H1 (cell line): ENCODE results near the gene CREBBP. TPM values are rescaled to one million over a fixed set of nuclear protein-coding genes. Genes with fewer than 3 reads are reported as not detected.

Experiments used
- CTCF ChIA-PET: fragments of 300-600 bp; sonication (Branson Sonifier 250); formaldehyde crosslinking; loops from one replicate; lab custom pipeline; 2021; ENCODE audit not compliant: partially characterized antibody; lab: Charles Lee
- POLR2A ChIA-PET: fragments of 300-600 bp; sonication (Branson Sonifier 250); formaldehyde crosslinking; loops from one replicate; lab custom pipeline; 2021; ENCODE audit warnings: inconsistent platforms; ENCODE audit not compliant: partially characterized antibody; lab: Charles Lee
- DNase-seq, 2 experiments: peaks; one replicate each; pipeline versions ENCODE4 v3.0.0 to v3.0.0-alpha.2; 2010 to 2022; ENCODE audit warnings: low spot score in 2 of 2, low read depth in 1 of 2, mixed read lengths in 1 of 2
- FAIRE-seq: peaks from 2 replicates; lab custom pipeline; 2011; peaks lifted over from hg19 to GRCh38; lab: Jason Lieb, UNC
- H2AFZ ChIP-seq: 2 replicates; pipeline ENCODE4 v1.8.1; 2012; ENCODE audit warnings: low read length, inconsistent platforms
- H2AK5ac ChIP-seq: 2 replicates; pipeline ENCODE4 v1.6.1; 2013; ENCODE audit warnings: low read depth, low read length
- H2BK120ac ChIP-seq: replicated peaks from 2 replicates; pipeline ENCODE3; 2013; ENCODE audit warnings: low read depth, low read length, inconsistent platforms
- H2BK12ac ChIP-seq: 2 replicates; pipeline ENCODE4 v1.6.1; 2013; ENCODE audit warnings: low read depth, low read length
- H2BK15ac ChIP-seq: 2 replicates; pipeline ENCODE4 v1.6.1; 2013; ENCODE audit warnings: low read length
- H2BK20ac ChIP-seq: 2 replicates; pipeline ENCODE4 v1.6.1; 2013; ENCODE audit warnings: low read length
- H2BK5ac ChIP-seq: 2 replicates; pipeline ENCODE4 v1.6.1; 2013; ENCODE audit warnings: low read depth, low read length
- H3K14ac ChIP-seq: 2 replicates; pipeline ENCODE4 v1.6.1; 2013; ENCODE audit warnings: inconsistent platforms; ENCODE audit not compliant: insufficient read length
- H3K18ac ChIP-seq: 2 replicates; pipeline ENCODE4 v1.6.1; 2013; ENCODE audit warnings: low read length; ENCODE audit errors: extremely low read depth
- H3K23ac ChIP-seq: 2 replicates; pipeline ENCODE4 v1.6.1; 2013; ENCODE audit warnings: inconsistent platforms; ENCODE audit not compliant: insufficient read length
- H3K23me2 ChIP-seq: 2 replicates; pipeline ENCODE4 v1.6.1; 2013; ENCODE audit warnings: low read depth, low read length
- H3K27ac ChIP-seq: 2 replicates; pipeline ENCODE4 v1.6.1; 2011; ENCODE audit warnings: low read depth, low read length, inconsistent platforms
- H3K27me3 ChIP-seq, 4 experiments: replicated peaks in 1 of 4; 1 replicate in 1 of 4; 2 replicates in 3 of 4; pipeline versions ENCODE4 v1.6.1 to v1.8.1; 2011 to 2013; ENCODE audit warnings: low read length in 3 of 4, mild to moderate bottlenecking in 3 of 4, inconsistent platforms in 2 of 4, mixed read lengths in 2 of 4, moderate library complexity in 1 of 4; ENCODE audit not compliant: control insufficient read depth in 3 of 4, insufficient read depth in 3 of 4; ENCODE audit errors: extremely low read depth in 1 of 4
- H3K36me3 ChIP-seq, 4 experiments: 2 replicates each; pipeline versions ENCODE4 v1.6.1 to v1.8.1; 2011 to 2013; ENCODE audit warnings: mild to moderate bottlenecking in 4 of 4, low read length in 3 of 4, moderate library complexity in 2 of 4, control low read depth in 1 of 4, inconsistent platforms in 1 of 4; ENCODE audit not compliant: insufficient read depth in 4 of 4, control insufficient read depth in 2 of 4
- H3K4ac ChIP-seq: replicated peaks from 2 replicates; pipeline ENCODE3; 2013; ENCODE audit warnings: low read length, low read depth, mixed read lengths, inconsistent platforms; ENCODE audit not compliant: insufficient read length
- H3K4me1 ChIP-seq, 4 experiments: replicated peaks in 1 of 4; 1 replicate in 1 of 4; 2 replicates in 3 of 4; pipeline versions ENCODE4 v1.6.1 to v1.8.1; 2011 to 2013; ENCODE audit warnings: low read length in 3 of 4, inconsistent platforms in 2 of 4, mixed read lengths in 1 of 4; ENCODE audit not compliant: insufficient read depth in 4 of 4, control insufficient read depth in 3 of 4
- H3K4me2 ChIP-seq, 2 experiments: 2 replicates each; pipeline versions ENCODE4 v1.6.1 to v1.8.1; 2011 to 2013; ENCODE audit warnings: low read depth in 2 of 2, low read length in 2 of 2, control low read depth in 1 of 2, inconsistent platforms in 1 of 2, mild to moderate bottlenecking in 1 of 2; ENCODE audit not compliant: insufficient read depth in 1 of 2
- H3K4me3 ChIP-seq, 4 experiments: fragments of 200-600, 300-600 bp in 1 of 4; sonication (generic), shearing (Covaris generic), sonication (Bioruptor Twin) in 1 of 4; 2 replicates each; pipeline versions ENCODE4 v1.5.1 to v1.8.1; 2011 to 2016; ENCODE audit warnings: low read length in 4 of 4, low read depth in 3 of 4, control low read depth in 2 of 4, inconsistent platforms in 2 of 4, mild to moderate bottlenecking in 2 of 4, mixed read lengths in 1 of 4, moderate library complexity in 1 of 4; ENCODE audit not compliant: insufficient read depth in 2 of 4; ENCODE audit errors: extremely low read depth in 1 of 4
- H3K56ac ChIP-seq: replicated peaks from 2 replicates; pipeline ENCODE3; 2013; ENCODE audit warnings: low read depth, mild to moderate bottlenecking, mixed read lengths, low read length, inconsistent platforms; ENCODE audit not compliant: insufficient read length
- H3K79me1 ChIP-seq: 2 replicates; pipeline ENCODE4 v1.6.1; 2013; ENCODE audit warnings: low read depth, low read length, control low read depth
- H3K79me2 ChIP-seq, 2 experiments: 2 replicates each; pipeline versions ENCODE4 v1.6.1 to v1.8.1; 2012 to 2013; ENCODE audit warnings: low read length in 2 of 2, mild to moderate bottlenecking in 2 of 2, inconsistent platforms in 1 of 2; ENCODE audit not compliant: insufficient read depth in 2 of 2, control insufficient read depth in 1 of 2
- H3K9ac ChIP-seq, 4 experiments: replicated peaks in 1 of 4; 1 replicate in 1 of 4; 2 replicates in 3 of 4; pipeline versions ENCODE4 v1.6.1 to v1.8.1; 2011 to 2013; ENCODE audit warnings: low read depth in 3 of 4, low read length in 3 of 4, control low read depth in 2 of 4, mild to moderate bottlenecking in 2 of 4, moderate library complexity in 2 of 4, inconsistent platforms in 1 of 4; ENCODE audit errors: extremely low read depth in 1 of 4
- H3K9me3 ChIP-seq, 2 experiments: 2 replicates each; pipeline versions ENCODE4 v1.6.1 to v1.8.1; 2012 to 2013; ENCODE audit warnings: mild to moderate bottlenecking in 2 of 2, moderate library complexity in 2 of 2, control low read depth in 1 of 2, inconsistent platforms in 1 of 2, low read depth in 1 of 2, low read length in 1 of 2, mixed read lengths in 1 of 2; ENCODE audit not compliant: insufficient read depth in 2 of 2
- H4K20me1 ChIP-seq, 2 experiments: replicated peaks in 1 of 2; 2 replicates each; pipeline versions ENCODE3 to v1.8.1; 2011 to 2013; ENCODE audit warnings: inconsistent platforms in 2 of 2, low read length in 2 of 2, mild to moderate bottlenecking in 1 of 2; ENCODE audit not compliant: insufficient read depth in 2 of 2, control insufficient read depth in 1 of 2
- H4K5ac ChIP-seq: 2 replicates; pipeline ENCODE4 v1.6.1; 2013; ENCODE audit warnings: low read length, low read depth, mixed read lengths, inconsistent platforms; ENCODE audit not compliant: insufficient read length
- H4K8ac ChIP-seq: 2 replicates; pipeline ENCODE4 v1.8.0; 2013; ENCODE audit warnings: mild to moderate bottlenecking, moderate library complexity, low read length, inconsistent platforms; ENCODE audit not compliant: insufficient read depth; ENCODE audit errors: extremely low read depth
- H4K91ac ChIP-seq: replicated peaks from 2 replicates; pipeline ENCODE3; 2013; ENCODE audit warnings: low read length, mixed read lengths, inconsistent platforms; ENCODE audit not compliant: insufficient read length
- BRCA1 ChIP-seq: IDR thresholded peaks from 2 replicates; pipeline ENCODE4 v1.6.1; 2012; ENCODE audit warnings: low read depth, low read length, improper control_type of control experiment
- CHD1 ChIP-seq: IDR thresholded peaks from 2 replicates; pipeline ENCODE4 v1.6.1; 2012; ENCODE audit warnings: low read depth, low read length, improper control_type of control experiment
- CREB1 ChIP-seq: IDR thresholded peaks from 2 replicates; pipeline ENCODE4 v1.6.1; 2012; ENCODE audit warnings: inconsistent platforms
- MAFK ChIP-seq: IDR thresholded peaks from 2 replicates; pipeline ENCODE4 v1.6.1; 2012; ENCODE audit warnings: low read depth, mild to moderate bottlenecking, improper control_type of control experiment, low read length
- SP2 ChIP-seq: IDR thresholded peaks from 2 replicates; pipeline ENCODE4 v1.6.1; 2012; ENCODE audit warnings: mild to moderate bottlenecking, low read length, inconsistent platforms
- WGBS, 2 experiments: shearing (Covaris generic) in 1 of 2; methylation state at CpG; one replicate each; pipeline versions ENCODE4 v1.1.6 to v1.1.7; 2013 to 2015; ENCODE audit warnings: low lambda C conversion rate in 2 of 2, mixed read lengths in 2 of 2, inconsistent platforms in 1 of 2, low coverage in 1 of 2, missing lambda C conversion rate in 1 of 2; ENCODE audit not compliant: insufficient replicate concordance in 2 of 2, insufficient coverage in 1 of 2, insufficient read length in 1 of 2; ENCODE audit errors: extremely low coverage in 1 of 2, missing lambda C conversion rate in 1 of 2; 5-methylcytosine and 5-hydroxymethylcytosine counted together
- polyA plus RNA-seq, 7 experiments: library from polyadenylated mRNA; depleted of rRNA in 3 of 7; stranded (reverse) in 5 of 7; unstranded in 2 of 7; fragments of >200 nt in 5 of 7; fragments of 200-250 nt in 2 of 7; gene quantifications; 1 replicate in 5 of 7; 2 replicates in 1 of 7; 4 replicates in 1 of 7; pipeline versions ENCODE4 v1.2.1 to v1.2.3, GENCODE V29; 2011 to 2013; ENCODE audit warnings: missing spikeins in 2 of 7, mixed read lengths in 2 of 7
- total RNA-seq: library from RNA; stranded (reverse); fragmentation: NEBNext Ultra II Directional; extraction: Animal tissue kit (Norgen Biotek cat#: 25700); gene quantifications from 2 replicates; pipeline ENCODE4 v1.2.1, GENCODE V29; 2021
- TF ChIP-seq, protein P1 (sequence below), 3 experiments: IDR thresholded peaks; 1 replicate in 2 of 3; 2 replicates in 1 of 3; pipeline versions ENCODE4 v1.5.1 to v1.6.1; 2011; ENCODE audit warnings: low read length in 3 of 3, mild to moderate bottlenecking in 3 of 3, inconsistent platforms in 2 of 3, low read depth in 1 of 3, moderate library complexity in 1 of 3; ENCODE audit not compliant: insufficient read depth in 1 of 3; ENCODE audit errors: control extremely low read depth in 1 of 3

The CREBBP gene
- total and polyA plus RNA-seq, 2 of the 8 experiments (the other 6 are each of a cell fraction or from before 2014, with no cell fraction given): 10.0 to 60.1 TPM

DNA sequence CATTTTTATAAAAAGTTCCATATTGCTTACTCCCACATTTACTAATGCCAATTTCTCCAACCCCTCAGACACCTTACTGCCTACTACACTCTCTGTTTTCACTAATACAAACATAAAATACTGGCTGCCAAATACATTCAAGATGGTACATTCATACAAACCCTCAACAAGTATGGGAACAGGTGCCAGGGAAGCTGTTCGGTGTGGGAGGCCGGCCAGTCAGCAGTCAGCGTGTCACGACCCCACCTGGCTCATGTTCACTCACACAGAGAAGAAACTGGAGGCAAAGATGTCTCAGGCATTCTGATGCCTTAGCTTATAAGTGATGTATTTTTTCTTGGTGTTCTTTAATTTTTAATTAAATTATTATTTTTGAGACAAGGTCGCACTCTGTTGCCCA, 120.8 kb downstream of the CREBBP start:
- FAIRE-seq: no peak

More for the DNA sequence above, 120.8 kb downstream of the CREBBP start:
- Histone ChIP-seq H4K91ac (no peak overlapping the region), H3K14ac (no peak overlapping the region), H2BK15ac (no peak overlapping the region), H3K9me3 (no peaks in the 10 kb centered on the region), H3K27me3 (no peaks in the 10 kb centered on the region), H4K20me1 (peaks cover 3 to 4% of the 10 kb centered on the region in 2 experiments), H4K8ac (no peak overlapping the region), H3K4me2 (no peak overlapping the region), H3K79me1 (no peaks in the 10 kb centered on the region), H3K23me2 (no peaks in the 10 kb centered on the region), H3K56ac (no peak overlapping the region), H2BK20ac (no peak overlapping the region), H3K4me1 (no peaks in the 10 kb centered on the region), H3K79me2 (no peaks in the 10 kb centered on the region; a peak in 1 of 4 replicates), H3K23ac (no peak overlapping the region), H2AK5ac (no peak overlapping the region), H3K27ac (no peak overlapping the region), H3K4ac (no peak overlapping the region), H3K18ac (no peak overlapping the region), H3K36me3 (peaks cover 8 to 31% (median 21%) of the 10 kb centered on the region in 4 experiments), H4K5ac (no peak overlapping the region), H2AFZ (no peak overlapping the region), H2BK5ac (no peak overlapping the region), H3K4me3 (no peak overlapping the region), H2BK12ac (no peak overlapping the region), H3K9ac (no peak overlapping the region), H2BK120ac (no peak overlapping the region)
- DNase-seq: no peak
- ChIA-PET CTCF (interaction anchor here (0.7 to 1.2 kb wide), 3 partner anchors 33 to 128 kb away, joined by 3 to 5 read pairs (median 3); no protein-coding TSS in a partner anchor), POLR2A (interaction anchor here (0.6 to 0.7 kb wide), 3 partner anchors 64 to 301 kb away, joined by 3 read pairs; no protein-coding TSS in a partner anchor)
- WGBS, 2 experiments: 99% methylated on average over 5 of the region's 5 CpGs; no CpG with 5 or more reads in 1 of the 2 experiments
- TF ChIP-seq BRCA1 (no peak), CREB1 (no peak), MAFK (no peak), CHD1 (no peak), SP2 (no peak)
- TF ChIP-seq, protein P1, sequence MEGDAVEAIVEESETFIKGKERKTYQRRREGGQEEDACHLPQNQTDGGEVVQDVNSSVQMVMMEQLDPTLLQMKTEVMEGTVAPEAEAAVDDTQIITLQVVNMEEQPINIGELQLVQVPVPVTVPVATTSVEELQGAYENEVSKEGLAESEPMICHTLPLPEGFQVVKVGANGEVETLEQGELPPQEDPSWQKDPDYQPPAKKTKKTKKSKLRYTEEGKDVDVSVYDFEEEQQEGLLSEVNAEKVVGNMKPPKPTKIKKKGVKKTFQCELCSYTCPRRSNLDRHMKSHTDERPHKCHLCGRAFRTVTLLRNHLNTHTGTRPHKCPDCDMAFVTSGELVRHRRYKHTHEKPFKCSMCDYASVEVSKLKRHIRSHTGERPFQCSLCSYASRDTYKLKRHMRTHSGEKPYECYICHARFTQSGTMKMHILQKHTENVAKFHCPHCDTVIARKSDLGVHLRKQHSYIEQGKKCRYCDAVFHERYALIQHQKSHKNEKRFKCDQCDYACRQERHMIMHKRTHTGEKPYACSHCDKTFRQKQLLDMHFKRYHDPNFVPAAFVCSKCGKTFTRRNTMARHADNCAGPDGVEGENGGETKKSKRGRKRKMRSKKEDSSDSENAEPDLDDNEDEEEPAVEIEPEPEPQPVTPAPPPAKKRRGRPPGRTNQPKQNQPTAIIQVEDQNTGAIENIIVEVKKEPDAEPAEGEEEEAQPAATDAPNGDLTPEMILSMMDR (IDR thresholded peaks at IDR 0.05; ENCODE audit: control extremely low read depth in 1 of 3, insufficient read depth in 1 of 3, low read depth in 1 of 3, low read length in 3 of 3): no peak
